Epithelial cell of proximal tubule (primary cell): Measurements from ENCODE around the gene TP53I11. TPM values are rescaled to one million over a fixed set of nuclear protein-coding genes. Genes with fewer than 3 reads are reported as not detected.

Source experiments
- DNase-seq: peaks from one replicate; pipeline ENCODE4 v3.0.0-alpha.2; 2011; ENCODE audit warnings: low read depth
- H3K4me3 ChIP-seq: 2 replicates; pipeline ENCODE4 v1.5.1; 2011; ENCODE audit warnings: low read depth, mild to moderate bottlenecking, low read length
- total RNA-seq: library from RNA; depleted of rRNA; stranded (reverse); fragments of >200 nt; gene quantifications from 2 replicates; pipeline ENCODE4 v1.2.3, GENCODE V29; 2015
- TF ChIP-seq, protein P1 (sequence below): conservative IDR thresholded peaks from 2 replicates; pipeline ENCODE4 v1.5.1; 2012; ENCODE audit warnings: low read depth, mild to moderate bottlenecking, low read length

Gene TP53I11
- total RNA-seq, 1 donor from 2014 or later = 34.4 TPM

DNA sequence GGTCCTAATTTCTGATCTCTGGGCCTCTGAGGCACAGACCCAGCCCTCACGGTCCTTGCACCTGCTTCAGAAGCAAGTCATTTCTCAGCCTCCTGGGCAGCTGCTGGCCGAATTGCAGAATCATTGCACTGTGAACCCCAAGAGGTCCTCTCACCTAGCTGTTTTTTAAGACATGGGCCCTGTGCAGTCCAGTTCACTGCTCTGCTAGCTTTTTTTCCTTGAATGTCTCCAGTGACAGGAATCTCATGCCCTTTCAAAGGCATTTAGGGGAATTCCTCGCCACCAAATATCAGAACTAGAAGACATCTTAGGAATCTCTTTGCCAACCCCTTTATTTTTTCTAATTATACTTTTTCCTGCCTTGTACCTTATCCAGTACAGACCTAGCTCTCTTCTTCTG lies 35.6 kb upstream of the TP53I11 start:
- TF ChIP-seq, protein P1, sequence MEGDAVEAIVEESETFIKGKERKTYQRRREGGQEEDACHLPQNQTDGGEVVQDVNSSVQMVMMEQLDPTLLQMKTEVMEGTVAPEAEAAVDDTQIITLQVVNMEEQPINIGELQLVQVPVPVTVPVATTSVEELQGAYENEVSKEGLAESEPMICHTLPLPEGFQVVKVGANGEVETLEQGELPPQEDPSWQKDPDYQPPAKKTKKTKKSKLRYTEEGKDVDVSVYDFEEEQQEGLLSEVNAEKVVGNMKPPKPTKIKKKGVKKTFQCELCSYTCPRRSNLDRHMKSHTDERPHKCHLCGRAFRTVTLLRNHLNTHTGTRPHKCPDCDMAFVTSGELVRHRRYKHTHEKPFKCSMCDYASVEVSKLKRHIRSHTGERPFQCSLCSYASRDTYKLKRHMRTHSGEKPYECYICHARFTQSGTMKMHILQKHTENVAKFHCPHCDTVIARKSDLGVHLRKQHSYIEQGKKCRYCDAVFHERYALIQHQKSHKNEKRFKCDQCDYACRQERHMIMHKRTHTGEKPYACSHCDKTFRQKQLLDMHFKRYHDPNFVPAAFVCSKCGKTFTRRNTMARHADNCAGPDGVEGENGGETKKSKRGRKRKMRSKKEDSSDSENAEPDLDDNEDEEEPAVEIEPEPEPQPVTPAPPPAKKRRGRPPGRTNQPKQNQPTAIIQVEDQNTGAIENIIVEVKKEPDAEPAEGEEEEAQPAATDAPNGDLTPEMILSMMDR = no peak
- no peak for DNase-seq
- no peak overlapping the region for H3K4me3 ChIP-seq

DNA sequence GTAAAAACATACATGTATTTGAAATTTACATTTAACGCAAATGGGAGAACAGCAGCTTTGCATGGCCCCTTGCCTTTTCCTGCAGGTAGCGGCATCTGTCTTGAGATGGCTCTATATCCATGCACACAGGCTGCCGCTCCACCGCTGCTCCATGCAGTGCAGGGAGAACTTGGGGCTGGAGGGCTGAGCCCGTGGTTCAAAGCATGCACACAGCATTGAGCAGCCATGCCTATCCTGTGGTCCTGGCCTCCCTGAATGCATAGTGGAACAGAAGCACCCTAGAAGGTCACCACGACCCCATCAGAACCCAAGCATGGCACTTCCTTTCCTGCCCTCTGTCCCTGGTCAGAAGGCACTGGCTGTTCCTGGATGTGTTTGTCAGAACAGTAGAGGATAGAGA lies 35.0 kb upstream of the TP53I11 start:
- no peak overlapping the region for H3K4me3 ChIP-seq
- TF ChIP-seq, protein P1 = no peak
- DNase-seq = no peak

DNA sequence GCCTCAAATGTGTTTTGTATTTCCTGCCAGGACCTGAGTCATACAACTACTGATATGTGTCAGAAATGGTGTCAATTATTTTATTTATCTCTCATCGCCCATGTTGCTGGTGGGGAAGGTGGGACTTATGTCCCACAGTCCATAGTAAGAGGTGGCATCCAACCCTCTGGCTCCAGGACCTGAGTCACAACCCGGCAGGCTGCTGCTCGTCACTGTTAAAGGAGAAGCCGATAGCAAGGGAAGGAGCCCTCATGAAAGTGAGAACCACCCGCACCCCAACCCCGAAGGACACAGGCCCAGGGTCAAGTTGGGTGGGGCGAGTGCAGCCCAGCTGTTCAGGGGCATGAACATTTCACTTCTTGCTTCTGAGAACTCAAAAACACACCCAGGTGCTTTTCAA lies 33.1 kb upstream of the TP53I11 start:
- no peak for DNase-seq
- TF ChIP-seq, protein P1 = no peak

DNA sequence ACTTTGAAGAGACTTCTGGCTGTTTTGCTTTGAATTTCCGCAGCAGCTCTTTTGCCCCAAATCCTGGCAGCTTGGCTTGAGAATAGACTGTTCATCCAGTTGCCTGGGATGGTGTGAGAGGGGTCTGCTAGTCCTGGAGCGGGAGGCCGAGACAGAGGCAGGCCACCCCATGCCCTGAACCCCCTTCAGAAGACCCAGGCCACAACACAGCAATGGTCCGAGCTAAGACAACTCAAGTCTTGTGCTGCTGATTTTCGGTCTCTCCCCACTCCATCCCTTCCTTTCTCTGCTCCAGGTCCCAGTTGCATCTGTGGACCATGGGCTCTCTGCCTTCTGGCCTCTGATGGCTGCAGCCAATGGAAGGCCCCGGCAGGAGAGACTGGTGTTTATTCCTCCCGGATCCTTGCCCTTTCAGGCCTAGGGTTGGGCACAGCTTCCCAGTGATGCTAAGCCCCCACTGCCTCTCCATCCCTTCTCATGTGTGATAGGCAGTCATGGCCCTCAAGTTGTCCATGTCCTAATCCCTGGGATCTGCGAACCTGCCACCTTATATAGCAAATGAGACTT lies 31.9 kb upstream of the TP53I11 start:
- TF ChIP-seq, protein P1 = no peak
- no peak for DNase-seq

More for the DNA sequence above, 33.1 kb upstream of the TP53I11 start:
- H3K4me3 ChIP-seq = no peak overlapping the region

DNA sequence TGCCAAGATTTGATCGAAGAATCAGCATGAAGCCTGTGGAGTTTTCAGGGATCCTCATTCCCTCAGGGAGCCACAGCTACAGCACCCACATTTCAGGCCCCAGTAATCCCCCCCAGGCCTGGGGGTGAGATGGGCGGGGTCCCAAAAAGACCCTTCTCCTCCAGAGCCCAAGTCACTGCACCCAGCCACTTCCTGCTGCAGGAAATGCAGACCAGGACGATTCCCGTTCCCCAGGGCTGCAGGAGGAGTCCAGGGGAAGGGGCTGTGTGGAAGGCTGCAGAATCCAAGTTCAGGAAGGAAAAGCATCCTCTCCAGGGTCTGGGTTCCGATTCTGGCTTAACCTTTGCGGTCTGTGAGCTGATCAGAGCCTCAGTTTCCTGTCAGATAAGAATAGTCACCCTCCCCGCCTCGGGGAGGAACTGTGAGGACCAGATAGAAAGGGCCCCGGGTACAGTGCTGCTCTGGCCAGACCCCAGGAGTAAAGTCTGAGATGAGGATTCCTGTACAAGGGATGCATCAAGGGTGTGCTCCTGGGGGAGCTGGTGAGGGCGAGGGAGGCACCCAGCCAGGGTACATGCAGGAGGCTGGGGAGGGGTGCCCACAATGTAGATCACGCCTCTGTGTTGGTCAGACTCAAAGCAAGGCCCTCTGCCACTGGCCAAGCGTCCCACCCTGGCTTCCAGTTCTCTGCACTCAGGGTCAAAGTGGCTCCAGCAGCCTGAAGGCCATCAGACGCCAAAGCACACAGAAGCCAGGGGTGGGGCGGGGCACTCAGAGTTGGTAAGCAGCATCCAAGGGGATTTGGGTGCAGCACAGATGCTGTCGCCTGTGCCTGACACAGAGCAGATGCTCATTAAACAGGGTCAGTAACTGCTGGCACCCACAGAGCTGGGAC lies 30.1 kb upstream of the TP53I11 start:
- TF ChIP-seq, protein P1 = no peak
- DNase-seq = no peak
- H3K4me3 ChIP-seq = no peak overlapping the region

More for the DNA sequence above, 31.9 kb upstream of the TP53I11 start:
- no peak overlapping the region for H3K4me3 ChIP-seq

DNA sequence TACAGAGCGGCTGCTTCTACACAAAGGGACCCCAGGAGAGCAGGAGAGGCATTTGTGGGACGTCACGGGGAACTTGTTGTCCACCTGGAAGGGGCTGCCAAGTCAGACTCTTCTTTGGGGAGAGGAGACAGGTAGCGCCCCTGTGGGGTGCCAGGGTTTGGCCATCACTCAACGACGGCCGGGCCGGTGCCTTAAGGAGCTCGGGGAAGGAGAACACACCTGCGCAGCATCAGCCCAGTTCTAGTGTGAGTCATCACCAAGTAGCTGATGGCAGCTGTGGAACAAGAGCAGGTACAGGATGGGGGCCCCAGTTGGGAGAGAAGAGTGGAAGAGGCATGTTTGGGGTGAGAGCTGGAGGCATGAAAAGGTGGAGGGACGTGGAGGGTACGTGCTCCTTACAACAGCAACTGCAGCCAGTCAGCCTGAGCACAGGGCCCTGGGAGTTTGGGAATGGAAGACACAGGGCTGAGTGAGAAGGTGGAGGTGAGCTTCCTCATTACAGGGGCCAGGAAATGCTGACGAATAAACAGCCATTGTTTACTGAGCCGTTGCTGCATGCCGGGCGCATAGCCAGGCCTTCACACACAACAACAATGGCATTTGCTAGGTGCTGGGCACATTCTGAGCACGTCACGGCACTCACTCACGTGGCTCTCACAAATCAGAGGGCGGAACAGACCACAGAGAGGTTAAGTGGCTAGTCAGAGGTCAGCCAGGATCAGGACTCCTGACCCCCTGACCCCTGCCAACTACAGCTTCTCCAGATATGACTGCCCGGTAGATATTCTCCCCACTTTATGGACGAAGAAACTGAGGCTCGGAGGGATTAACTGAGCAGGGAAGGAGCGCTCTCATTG lies 29.1 kb upstream of the TP53I11 start:
- peak; percentile 22 for DNase-seq
- H3K4me3 ChIP-seq = no peak overlapping the region
- TF ChIP-seq, protein P1 = no peak
